ENCODE measurements around the gene DLGAP4.

The DLGAP4 gene

GRCh38 chr20:36308986-36309385 is 2.8 kb downstream of the DLGAP4 start:
- DNase-seq (ENCODE audit: low read depth in 2 of 2), result no peak

GRCh38 chr20:36309643-36310042 is 3.5 kb downstream of the DLGAP4 start:
- no peak for DNase-seq (ENCODE audit: low read depth in 2 of 2)

- no peak for DNase-seq (ENCODE audit: low read depth in 2 of 2)
Observed at GRCh38 chr20:36310215-36310981, 4.3 kb downstream of the DLGAP4 start.

GRCh38 chr20:36311141-36311853 is 5.2 kb downstream of the DLGAP4 start:
- DNase-seq (ENCODE audit: low read depth in 2 of 2), result no peak

- DNase-seq (ENCODE audit: low read depth in 2 of 2), result no peak
Observed at GRCh38 chr20:36311854-36312723, 6.0 kb downstream of the DLGAP4 start.

- no peak for DNase-seq (ENCODE audit: low read depth in 2 of 2)
Observed at GRCh38 chr20:36312724-36313441, 6.7 kb downstream of the DLGAP4 start.

GRCh38 chr20:36313476-36313875 is 7.3 kb downstream of the DLGAP4 start:
- DNase-seq (ENCODE audit: low read depth in 2 of 2), result no peak

GRCh38 chr20:36313926-36314325 is 7.8 kb downstream of the DLGAP4 start:
- DNase-seq (ENCODE audit: low read depth in 2 of 2), result no peak

GRCh38 chr20:36314734-36315544 is 8.8 kb downstream of the DLGAP4 start:
- no peak for DNase-seq (ENCODE audit: low read depth in 2 of 2)

GRCh38 chr20:36315545-36316351 is 9.6 kb downstream of the DLGAP4 start:
- no peak for DNase-seq (ENCODE audit: low read depth in 2 of 2)

GRCh38 chr20:36317675-36318074 is 11.5 kb downstream of the DLGAP4 start:
- DNase-seq (ENCODE audit: low read depth in 2 of 2), result no peak

- no peak for DNase-seq (ENCODE audit: low read depth in 2 of 2)
Observed at GRCh38 chr20:36318166-36318565, 12.0 kb downstream of the DLGAP4 start.

GRCh38 chr20:36319356-36320260 is 13.5 kb downstream of the DLGAP4 start:
- DNase-seq (ENCODE audit: low read depth in 2 of 2), result no peak

GRCh38 chr20:36320261-36320897 is 14.2 kb downstream of the DLGAP4 start:
- DNase-seq (ENCODE audit: low read depth in 2 of 2), result no peak

GRCh38 chr20:36320898-36321695 is 15.0 kb downstream of the DLGAP4 start:
- no peak for DNase-seq (ENCODE audit: low read depth in 2 of 2)

- no peak for DNase-seq (ENCODE audit: low read depth in 2 of 2)
Observed at GRCh38 chr20:36322131-36322530, 16.0 kb downstream of the DLGAP4 start.

GRCh38 chr20:36330091-36330490 is 24.0 kb downstream of the DLGAP4 start:
- no peak for DNase-seq (ENCODE audit: low read depth in 2 of 2)

GRCh38 chr20:36331209-36331608 is 25.1 kb downstream of the DLGAP4 start:
- DNase-seq (ENCODE audit: low read depth in 2 of 2), result no peak
